ENCODE measurements around the gene DYRK1B. TPM values are rescaled to one million over a fixed set of nuclear protein-coding genes. Genes with fewer than 3 reads are reported as not detected.
"Not testable (repeated sequence)": the region's sequence is repeated elsewhere in the genome, so short reads cannot be mapped to it uniquely, and the experiment has no call there.

DYRK1B gene
- 80.7 and 90.7 TPM in 2 replicates for total RNA-seq
- long read RNA-seq, partial matches to known transcripts, result 2 of 2 reads
- long read RNA-seq, other reads (novel, unspliced or antisense), result 0 of 2 reads

GRCh38 chr19:39833464-39834286, at the start of gene DYRK1B:
TSS of gene DYRK1B (minus strand) at chr19:39834162. CDS start at chr19:39831867, 2,295 bp downstream.
- Mint-ChIP-seq H3K27me3 (no peaks in the 10 kb centered on the region), H3K4me1 (ENCODE audit: low read depth) (peaks cover 18% of the 10 kb centered on the region), H3K9me3 (ENCODE audit: low read depth) (no peaks in the 10 kb centered on the region), H3K36me3 (ENCODE audit: insufficient read depth) (peaks cover 29% of the 10 kb centered on the region), H3K4me3 (ENCODE audit: low read depth) (peak within 1 kb of the TSS; percentile 86), H3K27ac (peak within 1 kb of the TSS; percentile 94)
- TF ChIP-seq, protein P1, sequence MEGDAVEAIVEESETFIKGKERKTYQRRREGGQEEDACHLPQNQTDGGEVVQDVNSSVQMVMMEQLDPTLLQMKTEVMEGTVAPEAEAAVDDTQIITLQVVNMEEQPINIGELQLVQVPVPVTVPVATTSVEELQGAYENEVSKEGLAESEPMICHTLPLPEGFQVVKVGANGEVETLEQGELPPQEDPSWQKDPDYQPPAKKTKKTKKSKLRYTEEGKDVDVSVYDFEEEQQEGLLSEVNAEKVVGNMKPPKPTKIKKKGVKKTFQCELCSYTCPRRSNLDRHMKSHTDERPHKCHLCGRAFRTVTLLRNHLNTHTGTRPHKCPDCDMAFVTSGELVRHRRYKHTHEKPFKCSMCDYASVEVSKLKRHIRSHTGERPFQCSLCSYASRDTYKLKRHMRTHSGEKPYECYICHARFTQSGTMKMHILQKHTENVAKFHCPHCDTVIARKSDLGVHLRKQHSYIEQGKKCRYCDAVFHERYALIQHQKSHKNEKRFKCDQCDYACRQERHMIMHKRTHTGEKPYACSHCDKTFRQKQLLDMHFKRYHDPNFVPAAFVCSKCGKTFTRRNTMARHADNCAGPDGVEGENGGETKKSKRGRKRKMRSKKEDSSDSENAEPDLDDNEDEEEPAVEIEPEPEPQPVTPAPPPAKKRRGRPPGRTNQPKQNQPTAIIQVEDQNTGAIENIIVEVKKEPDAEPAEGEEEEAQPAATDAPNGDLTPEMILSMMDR (IDR thresholded peaks at IDR 0.05; ENCODE audit: unreplicated experiment), result no peak
- peak; percentile 95 for DNase-seq (ENCODE audit: low spot score, unreplicated experiment)

GRCh38 chr19:39882645-39883044, 48.7 kb upstream of the DYRK1B start:
- not testable (repeated sequence) for H3K36me3 Mint-ChIP-seq (ENCODE audit: insufficient read depth); H3K4me3 Mint-ChIP-seq (ENCODE audit: low read depth); H3K27ac Mint-ChIP-seq; H3K9me3 Mint-ChIP-seq (ENCODE audit: low read depth); H3K4me1 Mint-ChIP-seq (ENCODE audit: low read depth); H3K27me3 Mint-ChIP-seq; DNase-seq (ENCODE audit: low spot score, unreplicated experiment)

DNA sequence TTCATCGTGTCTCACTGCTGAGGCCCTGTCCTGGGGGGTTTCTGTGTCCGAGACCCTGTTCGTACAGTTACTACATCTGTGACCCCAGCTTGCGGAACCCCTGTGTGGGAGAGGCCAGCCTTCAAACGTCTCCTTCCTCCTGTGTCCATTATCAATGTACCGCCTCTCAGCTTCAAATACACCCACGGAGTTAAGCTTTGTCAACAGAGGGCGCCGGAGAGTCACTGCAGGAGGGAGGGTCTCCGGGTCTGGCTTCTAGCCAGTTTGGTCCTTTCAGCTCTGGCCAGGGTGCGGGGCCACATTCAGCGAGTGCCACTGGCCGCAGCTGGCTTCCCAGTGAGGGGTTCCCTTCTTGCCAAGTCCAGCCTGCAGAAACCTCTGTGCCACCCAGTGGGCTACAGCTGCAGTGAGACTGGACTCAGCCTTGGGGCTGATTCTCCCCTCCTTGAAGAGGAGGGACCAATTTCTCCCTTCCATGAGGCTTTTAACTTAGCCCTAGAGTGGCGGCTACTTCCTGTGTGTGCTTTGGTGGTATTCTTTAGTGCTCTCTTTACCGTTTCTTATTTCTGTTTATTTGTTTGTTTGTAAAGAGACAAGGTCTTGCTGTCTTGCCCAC, 47.6 kb upstream of the DYRK1B start:
- H3K27ac Mint-ChIP-seq; H3K4me3 Mint-ChIP-seq (ENCODE audit: low read depth); H3K27me3 Mint-ChIP-seq; H3K9me3 Mint-ChIP-seq (ENCODE audit: low read depth); H3K4me1 Mint-ChIP-seq (ENCODE audit: low read depth); H3K36me3 Mint-ChIP-seq (ENCODE audit: insufficient read depth): not testable (repeated sequence)
- DNase-seq (ENCODE audit: low spot score, unreplicated experiment), result peak; percentile 55
- TF ChIP-seq, protein P1 (IDR thresholded peaks at IDR 0.05; ENCODE audit: unreplicated experiment), result peak; percentile 71

DNA sequence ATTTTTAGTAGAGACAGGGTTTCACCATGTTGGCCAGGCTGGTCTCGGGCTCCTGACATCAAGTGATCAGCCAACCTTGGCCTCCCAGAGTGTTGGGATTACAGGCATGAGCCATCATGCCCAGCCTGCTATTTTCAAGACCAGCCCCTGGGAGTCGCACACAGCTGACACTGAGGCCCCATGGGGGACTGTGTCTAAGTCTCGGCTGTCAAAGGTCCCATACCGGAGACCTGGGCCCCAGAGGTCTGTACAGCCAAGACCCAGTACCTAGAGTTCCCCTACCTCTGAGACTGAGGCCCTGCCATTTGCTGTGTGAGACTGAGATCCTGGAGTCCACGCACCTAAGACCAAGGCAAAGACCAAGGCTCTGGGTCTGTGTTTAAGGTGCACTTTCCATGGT, 46.3 kb upstream of the DYRK1B start:
- not testable (repeated sequence) for H3K27me3 Mint-ChIP-seq; H3K4me3 Mint-ChIP-seq (ENCODE audit: low read depth); H3K36me3 Mint-ChIP-seq (ENCODE audit: insufficient read depth); H3K4me1 Mint-ChIP-seq (ENCODE audit: low read depth); H3K9me3 Mint-ChIP-seq (ENCODE audit: low read depth); H3K27ac Mint-ChIP-seq; DNase-seq (ENCODE audit: low spot score, unreplicated experiment)

GRCh38 chr19:39879796-39880195, 45.8 kb upstream of the DYRK1B start:
- not testable (repeated sequence) for DNase-seq (ENCODE audit: low spot score, unreplicated experiment); H3K36me3 Mint-ChIP-seq (ENCODE audit: insufficient read depth); H3K4me3 Mint-ChIP-seq (ENCODE audit: low read depth); H3K27me3 Mint-ChIP-seq; H3K27ac Mint-ChIP-seq; H3K9me3 Mint-ChIP-seq (ENCODE audit: low read depth); H3K4me1 Mint-ChIP-seq (ENCODE audit: low read depth)

DNA sequence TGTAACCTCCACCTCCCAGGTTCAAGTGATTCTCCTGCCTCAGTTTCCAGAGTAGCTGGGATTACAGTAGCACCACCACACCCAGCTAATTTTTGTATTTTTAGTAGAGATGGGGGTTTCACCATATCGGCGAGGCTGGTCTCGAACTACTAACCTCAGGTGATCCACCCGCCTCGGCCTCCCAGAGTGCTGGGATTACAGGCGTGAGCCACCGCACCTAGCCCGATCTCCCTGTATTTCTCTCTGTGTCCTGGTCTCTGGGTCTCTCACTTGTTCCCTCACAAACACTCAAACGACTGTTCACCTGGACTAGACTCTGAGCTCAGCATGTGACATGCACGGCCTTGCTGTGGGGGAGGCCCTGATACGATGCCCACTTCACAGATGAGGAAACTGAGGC, 44.9 kb upstream of the DYRK1B start:
- H3K27ac Mint-ChIP-seq; H3K4me1 Mint-ChIP-seq (ENCODE audit: low read depth); H3K27me3 Mint-ChIP-seq; H3K36me3 Mint-ChIP-seq (ENCODE audit: insufficient read depth); DNase-seq (ENCODE audit: low spot score, unreplicated experiment); H3K4me3 Mint-ChIP-seq (ENCODE audit: low read depth); H3K9me3 Mint-ChIP-seq (ENCODE audit: low read depth): not testable (repeated sequence)

DNA sequence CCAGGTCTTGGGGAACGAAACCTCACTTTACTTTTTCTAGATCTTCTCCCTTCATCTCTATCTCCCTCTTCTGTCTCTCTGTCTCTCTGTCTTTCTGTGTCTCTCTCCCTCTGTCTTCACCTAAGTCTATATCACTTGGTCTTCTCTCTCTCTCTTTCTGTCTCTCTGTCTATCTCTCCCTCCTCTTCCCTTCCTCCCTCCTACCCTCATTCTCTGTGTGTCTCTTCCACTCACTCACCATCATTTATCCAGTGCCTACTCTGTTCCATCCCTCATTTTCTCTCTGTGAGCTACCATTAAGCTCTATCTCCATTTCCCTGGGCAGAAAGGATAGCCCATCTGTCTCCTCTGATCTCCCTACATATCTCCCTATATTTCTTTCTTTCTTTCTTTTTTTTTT, 44.4 kb upstream of the DYRK1B start:
- H3K4me1 Mint-ChIP-seq (ENCODE audit: low read depth), result no peaks in the 10 kb centered on the region
- H3K4me3 Mint-ChIP-seq (ENCODE audit: low read depth), result no peak overlapping the region
- no peak for DNase-seq (ENCODE audit: low spot score, unreplicated experiment)
- no peak overlapping the region for H3K27ac Mint-ChIP-seq
- peaks cover 10% of the 10 kb centered on the region for H3K27me3 Mint-ChIP-seq
- no peaks in the 10 kb centered on the region for H3K36me3 Mint-ChIP-seq (ENCODE audit: insufficient read depth)
- no peaks in the 10 kb centered on the region for H3K9me3 Mint-ChIP-seq (ENCODE audit: low read depth)
- TF ChIP-seq, protein P1 (IDR thresholded peaks at IDR 0.05; ENCODE audit: unreplicated experiment), result no peak

DNA sequence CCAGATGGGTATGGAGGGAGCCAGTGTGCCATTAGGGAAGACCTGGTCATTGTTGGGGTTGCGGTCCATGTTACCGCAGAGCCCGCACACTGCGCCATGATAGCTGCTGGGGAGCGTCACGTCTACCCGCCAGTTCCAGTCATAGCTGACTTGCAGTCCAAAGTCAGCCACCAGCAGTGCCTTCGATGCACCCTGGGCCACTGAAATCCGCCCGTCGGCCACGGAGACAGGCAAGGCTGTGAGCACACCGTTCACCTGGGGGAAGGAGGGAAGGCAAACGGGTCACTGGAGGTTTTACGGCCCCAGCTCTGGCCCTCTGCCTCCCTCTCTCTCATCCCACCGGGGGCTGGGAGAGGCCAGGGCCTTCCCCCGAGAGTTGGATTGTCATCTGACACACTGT, 44.0 kb upstream of the DYRK1B start:
- H3K36me3 Mint-ChIP-seq (ENCODE audit: insufficient read depth); H3K27ac Mint-ChIP-seq; H3K4me1 Mint-ChIP-seq (ENCODE audit: low read depth); DNase-seq (ENCODE audit: low spot score, unreplicated experiment); H3K27me3 Mint-ChIP-seq; H3K4me3 Mint-ChIP-seq (ENCODE audit: low read depth); H3K9me3 Mint-ChIP-seq (ENCODE audit: low read depth): not testable (repeated sequence)

DNA sequence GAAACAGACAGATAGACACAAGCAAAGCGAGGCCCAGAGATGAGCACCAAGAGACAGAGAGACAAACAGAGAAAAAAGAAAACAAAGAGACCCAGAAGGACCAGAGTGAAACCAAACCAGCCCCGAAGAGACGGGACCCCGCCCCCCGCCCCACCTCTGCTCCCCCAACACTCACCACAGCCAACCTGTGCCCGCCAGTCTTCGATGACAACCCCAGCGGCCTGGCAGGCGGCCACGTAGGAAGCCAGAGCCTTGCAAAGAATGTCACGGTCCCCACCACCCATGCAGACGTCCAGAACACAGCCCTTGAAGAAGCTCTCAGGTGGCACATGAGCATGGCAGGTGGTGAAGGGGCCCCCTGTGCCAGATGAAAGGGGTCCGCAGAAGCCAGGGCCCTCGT, 43.5 kb upstream of the DYRK1B start:
- not testable (repeated sequence) for H3K36me3 Mint-ChIP-seq (ENCODE audit: insufficient read depth); H3K4me3 Mint-ChIP-seq (ENCODE audit: low read depth); DNase-seq (ENCODE audit: low spot score, unreplicated experiment); H3K4me1 Mint-ChIP-seq (ENCODE audit: low read depth); H3K9me3 Mint-ChIP-seq (ENCODE audit: low read depth); H3K27ac Mint-ChIP-seq; H3K27me3 Mint-ChIP-seq

DNA sequence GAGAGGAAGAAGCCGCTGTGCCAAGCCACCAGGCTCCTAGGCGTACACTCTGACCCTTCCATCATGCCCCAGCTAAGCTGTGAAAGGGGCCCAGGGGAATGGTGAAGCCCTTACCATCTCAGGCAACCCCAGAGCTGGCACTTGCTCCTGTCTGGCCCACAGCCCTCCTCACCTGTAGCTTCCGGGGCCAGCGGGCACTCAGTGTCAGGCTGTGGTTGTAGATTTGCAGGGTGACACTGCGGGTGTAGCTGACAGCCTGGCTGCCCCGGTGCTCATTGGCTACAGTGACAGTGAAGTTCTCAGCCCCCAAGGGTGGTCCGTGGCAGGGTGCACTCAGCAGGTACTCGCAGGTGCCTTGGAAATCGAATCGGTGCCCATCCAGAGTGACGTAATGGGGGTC, 42.5 kb upstream of the DYRK1B start:
- H3K27me3 Mint-ChIP-seq; H3K27ac Mint-ChIP-seq; H3K9me3 Mint-ChIP-seq (ENCODE audit: low read depth); DNase-seq (ENCODE audit: low spot score, unreplicated experiment); H3K4me1 Mint-ChIP-seq (ENCODE audit: low read depth); H3K36me3 Mint-ChIP-seq (ENCODE audit: insufficient read depth); H3K4me3 Mint-ChIP-seq (ENCODE audit: low read depth): not testable (repeated sequence)
